Pancreas (tissue), 10 donors: ENCODE measurements around the gene PTPRD. TPM values are rescaled to one million over a fixed set of nuclear protein-coding genes. Genes with fewer than 3 reads are reported as not detected.

Experiments
- ATAC-seq, 4 donors: fragments of 200-7000 bp; cut with Tn5 transposase; one replicate each; pipeline versions ENCODE4 v1.8.0 to v1.9.1; 2020; ENCODE audit warnings: mild to moderate bottlenecking in 4 of 4, moderate library complexity in 4 of 4
- DNase-seq, 6 donors: peaks; one replicate each; pipeline ENCODE4 v3.0.0-alpha.2; 2020
- FAIRE-seq: peaks from 2 replicates; lab custom pipeline; 2012; peaks lifted over from hg19 to GRCh38; lab: Jason Lieb, UNC
- H3K27ac ChIP-seq, 4 donors: fragments of 200-600 bp; sonication (generic); 1 replicate in 3 of 4; 2 replicates in 1 of 4; pipeline versions ENCODE4 v1.5.0 to v1.8.0; 2020
- H3K27me3 ChIP-seq, 4 donors: fragments of 200-600 bp; one replicate each; pipeline ENCODE4 v1.8.0; 2021
- H3K36me3 ChIP-seq, 3 donors: fragments of 200-600 bp; sonication (generic) in 1 of 3; one replicate each; pipeline versions ENCODE4 v1.5.0 to v1.8.0; 2020 to 2021
- H3K4me1 ChIP-seq, 3 donors: fragments of 200-600 bp; one replicate each; pipeline ENCODE4 v1.8.0; 2021
- H3K4me3 ChIP-seq, 4 donors: fragments of 200-600 bp; sonication (generic) in 2 of 4; one replicate each; pipeline versions ENCODE4 v1.5.0 to v1.8.0; 2020 to 2021
- H3K9me3 ChIP-seq, 4 donors: fragments of 200-600 bp; one replicate each; pipeline ENCODE4 v1.8.0; 2021
- WGBS, 2 donors: extraction: QIAGEN DNeasy Blood & Tissue Kit; methylation state at CpG; one replicate each; pipeline ENCODE4 v1.1.7; 2013; 5-methylcytosine and 5-hydroxymethylcytosine counted together
- intact Hi-C, 3 donors: fragments of 100-400 bp; cut with DNase I; formaldehyde crosslinking; loops; one replicate each; pipeline versions ENCODE4 v1.11.1 to v1.14.2; 2022
- polyA plus RNA-seq, 2 donors: library from polyadenylated mRNA; stranded (reverse); fragments of 200-250 nt; gene quantifications; one replicate each; pipeline ENCODE4 v1.2.3, GENCODE V29; 2013
- total RNA-seq, 6 donors: library from RNA; stranded (reverse); fragmentation: NEBNext Ultra II Directional in 4 of 6; extraction: Animal tissue kit (Norgen Biotek cat#: 25700) in 4 of 6; gene quantifications; one replicate each; pipeline versions ENCODE4 v1.2.1 to v1.2.4, GENCODE V29; 2021 to 2023
- TF ChIP-seq, protein P1 (sequence below), 4 donors: fragments of 200-600 bp; sonication (generic) in 3 of 4; IDR thresholded peaks; one replicate each; pipeline versions ENCODE4 v1.5.0 to v1.8.0; 2021; ENCODE audit warnings: antibody characterized with exemption in 4 of 4
- donor health status: healthy with polysubstance abuse.
- donor health status: DM: no; HTN: no; CAD: no; lungs with moderate emphysema.
- donor health status: DM: no; HTN: no; CAD: no.
- donor health status: control.
- donor health status: control.
- donor health status: Bipolar disorder and iron deficiency.
- donor health status: DM: yes; HTN: yes; CAD: no.
- donor health status: DM: no; HTN: no; CAD: no.
- donor health status: DM: no; HTN: no; CAD: no.
- donor health status: DM: yes; HTN: yes; CAD: no.

PTPRD gene
- total and polyA plus RNA-seq, 8 donors: 2.1 to 21.7 (median 5.1) TPM

GRCh38 chr9:9804109-9804508 is 808.7 kb downstream of the PTPRD start:
- intact Hi-C loops: no loop called here
- ATAC-seq: no peak
- DNase-seq: no peak
- FAIRE-seq: no peak
- 67 to 91% methylated on average over 1 of the region's 1 CpG for WGBS, 2 donors
- no peak overlapping the region for H3K4me3 ChIP-seq
- no peaks in the 10 kb centered on the region for H3K27me3 ChIP-seq
- H3K9me3 ChIP-seq: no peaks in the 10 kb centered on the region
- H3K27ac ChIP-seq: no peak overlapping the region
- TF ChIP-seq, protein P1, sequence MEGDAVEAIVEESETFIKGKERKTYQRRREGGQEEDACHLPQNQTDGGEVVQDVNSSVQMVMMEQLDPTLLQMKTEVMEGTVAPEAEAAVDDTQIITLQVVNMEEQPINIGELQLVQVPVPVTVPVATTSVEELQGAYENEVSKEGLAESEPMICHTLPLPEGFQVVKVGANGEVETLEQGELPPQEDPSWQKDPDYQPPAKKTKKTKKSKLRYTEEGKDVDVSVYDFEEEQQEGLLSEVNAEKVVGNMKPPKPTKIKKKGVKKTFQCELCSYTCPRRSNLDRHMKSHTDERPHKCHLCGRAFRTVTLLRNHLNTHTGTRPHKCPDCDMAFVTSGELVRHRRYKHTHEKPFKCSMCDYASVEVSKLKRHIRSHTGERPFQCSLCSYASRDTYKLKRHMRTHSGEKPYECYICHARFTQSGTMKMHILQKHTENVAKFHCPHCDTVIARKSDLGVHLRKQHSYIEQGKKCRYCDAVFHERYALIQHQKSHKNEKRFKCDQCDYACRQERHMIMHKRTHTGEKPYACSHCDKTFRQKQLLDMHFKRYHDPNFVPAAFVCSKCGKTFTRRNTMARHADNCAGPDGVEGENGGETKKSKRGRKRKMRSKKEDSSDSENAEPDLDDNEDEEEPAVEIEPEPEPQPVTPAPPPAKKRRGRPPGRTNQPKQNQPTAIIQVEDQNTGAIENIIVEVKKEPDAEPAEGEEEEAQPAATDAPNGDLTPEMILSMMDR (IDR thresholded peaks at IDR 0.05): no peak
- H3K4me1 ChIP-seq: no peaks in the 10 kb centered on the region
- no peaks in the 10 kb centered on the region for H3K36me3 ChIP-seq

- DNase-seq: no peak
- Histone ChIP-seq H3K4me1 (no peaks in the 10 kb centered on the region), H3K4me3 (no peak overlapping the region), H3K27me3 (no peaks in the 10 kb centered on the region), H3K36me3 (no peaks in the 10 kb centered on the region), H3K27ac (no peak overlapping the region), H3K9me3 (no peaks in the 10 kb centered on the region)
- TF ChIP-seq, protein P1 (IDR thresholded peaks at IDR 0.05): no peak
- FAIRE-seq: no peak
- intact Hi-C loops: loop anchor here in 1 of 3 donors (10.0 kb wide), 1 partner anchor 194 kb away; no protein-coding TSS in a partner anchor
- WGBS, 2 donors: 68 to 86% methylated on average over 1 of the region's 1 CpG
- ATAC-seq: no peak
These were observed 813.5 kb downstream of the PTPRD start for GRCh38 chr9:9799287-9799686.

DNA sequence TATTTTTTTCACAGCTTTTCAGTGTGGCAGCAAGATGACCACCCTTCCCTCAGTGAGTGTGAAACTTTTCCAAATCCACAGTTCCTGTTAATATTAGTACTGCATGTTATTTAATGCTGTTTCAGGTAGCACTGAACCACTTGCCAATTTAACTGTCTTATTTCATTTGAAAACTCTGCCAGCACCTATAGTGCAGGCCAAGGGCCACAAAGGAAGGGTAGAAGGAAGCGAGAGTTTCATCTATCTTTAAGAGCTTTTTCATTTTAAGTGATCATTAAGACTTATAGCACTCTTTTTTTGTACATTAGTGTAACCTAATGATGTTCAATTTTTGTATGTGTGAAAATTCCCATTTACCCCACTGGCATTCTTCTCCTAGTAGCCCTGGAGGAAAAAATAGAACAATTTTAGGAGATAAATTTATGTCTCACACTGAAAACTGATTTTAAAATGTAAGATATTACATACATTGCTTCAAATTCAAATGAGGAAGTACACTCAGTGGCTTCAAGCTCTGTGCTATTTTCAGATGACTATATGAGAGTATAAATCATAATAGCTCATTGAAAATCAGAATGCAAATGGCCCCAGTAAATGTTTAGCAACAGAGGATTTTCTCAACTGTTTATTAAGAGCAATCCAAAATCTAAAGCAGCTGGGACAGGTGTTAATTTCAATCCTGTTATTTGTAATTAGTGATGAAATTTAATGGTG is 820.5 kb downstream of the PTPRD start:
- Histone ChIP-seq H3K4me1 (no peaks in the 10 kb centered on the region), H3K4me3 (no peak overlapping the region), H3K27me3 (no peaks in the 10 kb centered on the region), H3K9me3 (no peaks in the 10 kb centered on the region), H3K27ac (no peak overlapping the region), H3K36me3 (no peaks in the 10 kb centered on the region)
- intact Hi-C loops: loop anchor here in 1 of 3 donors (10.0 kb wide), 1 partner anchor 188 kb away; no protein-coding TSS in a partner anchor
- FAIRE-seq: no peak
- no peak for DNase-seq
- ATAC-seq: no peak
- 62 to 71% methylated on average over 1 of the region's 1 CpG for WGBS, 2 donors
- TF ChIP-seq, protein P1 (IDR thresholded peaks at IDR 0.05): no peak

DNA sequence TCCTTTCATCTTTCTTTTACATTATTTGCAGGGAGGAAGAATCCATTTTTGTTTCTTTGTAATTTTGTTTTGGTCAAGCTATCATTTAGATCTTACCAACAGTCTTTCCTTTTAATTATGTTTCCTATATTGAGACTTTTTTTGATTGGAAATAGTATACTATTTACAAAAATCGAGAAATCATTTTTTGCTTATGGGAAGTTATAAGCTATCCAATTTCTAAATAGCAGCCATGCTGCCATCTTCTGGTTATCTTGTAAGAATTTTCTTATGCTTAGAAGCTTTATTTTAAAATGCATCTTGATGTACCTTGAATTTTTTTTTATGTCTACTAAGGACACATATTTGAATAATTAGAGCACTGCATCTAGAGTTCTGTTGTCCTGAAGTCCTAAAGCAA is 821.2 kb downstream of the PTPRD start:
- Histone ChIP-seq H3K27ac (no peak overlapping the region), H3K27me3 (no peaks in the 10 kb centered on the region), H3K9me3 (no peaks in the 10 kb centered on the region), H3K4me1 (no peaks in the 10 kb centered on the region), H3K36me3 (no peaks in the 10 kb centered on the region), H3K4me3 (no peak overlapping the region)
- intact Hi-C loops: loop anchor here in 1 of 3 donors (10.0 kb wide), 1 partner anchor 187 kb away; no protein-coding TSS in a partner anchor
- no peak for FAIRE-seq
- TF ChIP-seq, protein P1 (IDR thresholded peaks at IDR 0.05): no peak
- ATAC-seq: no peak
- DNase-seq: no peak
- 25 to 33% methylated on average over 1 of the region's 1 CpG for WGBS, 2 donors
